NB4 (cell line): Measurements from ENCODE around the gene BMPER.

Experiments
- CTCF ChIP-seq: IDR thresholded peaks from one replicate; pipeline ENCODE4 v1.5.1; 2012; ENCODE audit warnings: low read depth, low read length
- MAX ChIP-seq: IDR thresholded peaks from 2 replicates; pipeline ENCODE4 v1.6.1; 2011; ENCODE audit warnings: low read depth, low read length
- MYC ChIP-seq: IDR thresholded peaks from 2 replicates; pipeline ENCODE4 v1.6.1; 2011; ENCODE audit warnings: low read depth, low read length
- POLR2A ChIP-seq: IDR thresholded peaks from 2 replicates; pipeline ENCODE4 v1.6.1; 2011; ENCODE audit warnings: mild to moderate bottlenecking; ENCODE audit not compliant: insufficient read length; ENCODE audit errors: extremely low read depth

- TF ChIP-seq POLR2A (no peak), CTCF (peak; percentile 14), MAX (no peak), MYC (no peak)
Observed at GRCh38 chr7:34158368-34159153, 253.2 kb downstream of the BMPER start.
